NCI-H1048 (cell line): ENCODE results near the gene PXDC1.
"Not testable (repeated sequence)": the region's sequence is repeated elsewhere in the genome, so short reads cannot be mapped to it uniquely, and the experiment has no call there.

Experiments used
- DNase-seq: peaks from one replicate; lab custom pipeline; 2025; lab: John Stamatoyannopoulos, UW

Gene PXDC1

DNA sequence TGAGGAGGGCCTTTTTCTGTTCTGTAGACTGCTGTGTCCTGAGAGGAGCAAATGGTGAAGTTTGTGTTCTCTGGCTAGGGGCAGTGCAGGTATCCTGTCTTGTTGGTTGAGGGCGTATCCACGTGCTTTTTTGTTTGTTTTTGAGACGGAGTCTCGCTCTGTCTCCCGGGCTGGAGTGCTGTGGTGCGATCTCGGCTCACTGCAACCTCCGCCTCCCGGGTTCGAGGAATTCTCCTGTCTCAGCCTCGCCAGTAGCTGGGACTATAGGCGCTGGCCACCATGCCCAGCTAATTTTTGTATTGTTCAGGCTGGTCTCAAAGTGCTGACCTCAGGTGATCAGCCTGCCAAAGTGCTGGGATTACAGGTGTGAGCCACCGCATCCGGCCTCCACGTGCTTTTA lies 10.8 kb upstream of the PXDC1 start:
- no peak for DNase-seq

DNA sequence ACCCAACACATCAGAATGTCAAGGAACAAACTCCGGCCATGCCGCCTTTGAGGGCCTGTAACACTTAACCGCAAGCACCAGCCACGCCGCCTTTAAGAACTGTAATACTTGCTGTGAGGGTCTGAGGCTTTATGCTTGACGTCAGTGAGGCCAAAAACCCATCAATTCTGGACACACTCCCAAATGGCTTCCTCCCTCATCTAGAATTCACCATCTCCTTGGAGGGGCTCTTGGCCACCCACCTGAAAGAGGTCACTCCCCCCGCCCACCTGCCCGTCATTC lies 10.4 kb upstream of the PXDC1 start:
- DNase-seq, result no peak

DNA sequence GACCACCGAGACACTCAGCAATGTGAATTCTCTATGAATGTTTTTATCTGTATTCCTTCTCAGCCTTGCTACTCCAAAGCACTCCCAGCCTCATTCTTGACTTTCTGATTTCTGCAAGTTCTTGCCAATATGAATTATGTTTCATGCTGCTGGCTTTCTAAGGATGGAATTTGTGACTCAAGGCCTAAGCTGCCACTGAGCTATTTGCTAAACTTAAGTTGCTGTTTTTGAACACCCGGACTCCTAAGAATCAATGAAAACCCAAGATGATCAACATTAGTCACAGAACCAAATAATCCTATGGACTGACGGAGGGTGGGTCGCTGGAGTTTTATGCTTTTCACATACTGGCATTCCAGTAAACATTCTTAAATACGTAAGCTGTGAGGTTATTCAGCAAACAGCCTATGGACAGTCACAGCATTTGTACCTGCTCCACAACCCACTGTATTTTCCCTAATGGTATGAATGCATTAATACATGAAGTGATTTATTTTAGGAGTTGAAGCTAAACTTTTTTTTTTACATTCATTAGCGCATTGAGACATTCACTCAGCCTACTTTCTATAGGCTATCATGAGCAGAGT lies 8.2 kb upstream of the PXDC1 start:
- no peak for DNase-seq

DNA sequence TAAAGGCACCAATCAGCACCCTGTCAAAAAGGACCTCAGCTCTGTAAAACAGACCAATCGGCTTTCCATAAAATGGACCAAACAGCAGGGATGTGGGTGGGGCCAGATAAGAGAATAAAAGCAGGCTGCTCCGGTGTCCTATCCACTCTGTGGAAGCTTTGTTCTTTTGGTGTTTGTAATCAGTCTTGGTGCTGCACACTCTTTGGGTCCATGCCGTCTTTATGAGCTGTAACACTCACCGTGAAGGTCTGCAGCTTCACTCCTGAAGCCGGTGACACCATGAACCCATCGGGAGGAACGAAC lies 7.3 kb upstream of the PXDC1 start:
- DNase-seq, result no peak

DNA sequence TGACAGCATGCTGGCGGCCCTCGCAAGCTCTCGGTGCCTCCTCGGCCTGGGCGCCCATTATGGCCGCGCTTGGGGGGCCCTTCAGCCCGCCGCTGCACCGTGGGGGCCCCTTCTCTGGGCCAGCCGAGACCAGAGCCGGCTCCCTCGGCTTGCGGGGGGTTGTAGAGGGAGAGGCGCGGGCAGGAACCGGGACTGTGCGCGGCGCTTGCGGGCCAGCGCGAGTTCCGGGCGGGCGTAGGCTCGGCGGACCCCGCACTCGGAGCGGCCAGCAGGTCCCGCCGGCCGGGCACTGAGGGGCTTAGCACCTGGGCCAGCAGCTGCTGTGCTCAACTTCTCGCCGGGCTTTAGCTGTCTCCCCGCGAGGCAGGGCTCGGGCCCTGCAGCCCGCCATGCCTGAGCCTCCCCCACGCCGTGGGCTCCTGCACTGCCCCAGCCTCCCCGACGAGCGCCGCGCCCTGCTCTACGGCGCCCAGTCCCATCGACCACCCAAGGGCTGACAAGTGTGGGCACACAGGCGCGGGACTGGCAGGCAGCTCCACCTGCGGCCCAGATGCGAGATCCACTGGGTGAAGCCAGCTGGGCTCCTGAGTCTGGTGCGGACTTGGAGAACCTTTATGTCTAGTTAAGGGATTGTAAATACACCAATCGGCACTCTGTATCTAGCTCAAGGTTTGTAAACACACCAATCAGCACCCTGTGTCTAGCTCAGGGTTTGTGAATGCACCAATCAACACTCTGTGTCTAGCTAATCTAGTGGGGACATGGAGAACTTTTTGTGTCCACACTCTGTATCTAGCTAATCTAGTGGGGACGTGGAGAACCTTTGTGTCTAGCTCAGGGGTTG lies 6.7 kb upstream of the PXDC1 start:
- DNase-seq, result not testable (repeated sequence)

DNA sequence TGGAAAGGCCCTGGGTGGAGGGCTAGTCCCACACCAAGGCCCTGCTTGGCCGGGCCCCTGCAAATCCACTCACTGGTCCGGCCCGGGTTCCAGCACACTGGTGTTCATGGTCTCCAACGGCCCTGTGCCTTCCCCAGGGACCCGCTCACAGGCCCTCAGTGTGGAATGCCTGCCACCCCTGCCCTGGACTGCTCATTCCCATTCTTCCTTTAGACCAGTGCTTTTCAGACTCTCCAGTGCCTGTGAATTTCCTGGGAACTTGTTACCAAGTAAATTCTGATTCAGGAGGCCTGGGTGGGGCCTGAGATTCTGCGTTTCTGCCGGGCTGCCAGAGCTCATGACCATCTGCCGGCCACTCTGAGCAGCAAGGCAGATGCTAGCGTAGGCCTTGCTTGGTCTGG lies 5.7 kb upstream of the PXDC1 start:
- DNase-seq, result no peak

DNA sequence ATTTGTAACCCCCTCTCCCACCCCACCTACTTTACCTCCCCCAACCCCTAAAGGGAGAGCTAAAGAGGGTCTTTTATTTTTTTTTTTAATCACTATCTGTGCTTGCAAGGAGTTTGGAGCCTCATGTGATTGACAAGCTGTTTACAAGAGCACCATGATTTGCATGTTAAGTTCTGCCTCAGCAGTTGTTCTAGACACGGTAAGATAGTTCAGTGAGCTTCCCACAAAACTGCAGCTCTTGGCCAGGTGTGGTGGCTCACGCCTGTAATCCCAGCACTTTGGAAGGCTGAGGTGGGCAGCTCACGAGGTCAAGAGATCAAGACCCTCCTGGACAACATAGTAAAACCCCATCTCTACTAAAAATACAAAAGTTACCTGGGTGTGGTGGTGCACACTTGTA lies 5.0 kb upstream of the PXDC1 start:
- no peak for DNase-seq

DNA sequence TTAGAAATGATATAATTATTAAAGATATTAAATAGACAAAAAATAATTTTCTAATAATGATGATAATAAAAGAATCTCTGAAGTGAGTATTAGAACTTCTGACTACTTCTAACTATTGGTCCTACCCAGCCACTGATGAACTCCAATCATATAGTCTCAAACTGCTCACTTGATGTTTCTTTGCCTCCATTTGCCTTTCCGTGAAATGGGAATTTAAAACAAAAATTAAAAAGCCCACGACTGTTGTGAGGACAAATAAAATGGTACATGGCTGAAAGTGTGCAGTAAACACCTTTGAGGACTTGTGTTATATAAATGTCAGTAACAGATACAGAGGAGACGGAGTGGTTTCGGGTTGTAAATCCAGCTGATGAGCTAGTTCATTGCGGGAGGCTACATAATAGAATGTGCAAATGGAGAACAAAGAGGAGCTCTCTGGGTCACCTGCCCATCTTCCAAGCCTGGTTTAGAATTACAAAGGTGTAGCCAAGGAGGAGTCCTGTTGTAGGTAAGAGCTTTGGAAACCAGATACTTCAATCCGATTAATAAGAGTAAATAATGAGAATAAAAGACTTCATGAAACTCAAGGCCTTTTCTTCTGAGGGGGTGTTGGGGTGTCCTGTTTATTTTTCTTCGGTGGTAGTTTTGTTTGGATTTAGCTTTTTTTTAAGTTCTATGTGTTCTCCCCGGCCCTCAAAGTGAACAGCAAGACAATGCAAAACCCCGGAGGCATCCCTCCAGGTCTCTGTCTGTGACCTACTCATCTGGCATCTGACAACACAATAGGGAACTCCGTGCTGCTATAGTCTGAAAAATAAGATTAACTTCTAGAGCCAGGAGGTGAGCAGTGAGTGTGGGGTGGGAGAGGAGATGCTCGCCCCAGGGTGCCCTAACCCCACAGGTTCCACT lies 4.4 kb upstream of the PXDC1 start:
- no peak for DNase-seq

DNA sequence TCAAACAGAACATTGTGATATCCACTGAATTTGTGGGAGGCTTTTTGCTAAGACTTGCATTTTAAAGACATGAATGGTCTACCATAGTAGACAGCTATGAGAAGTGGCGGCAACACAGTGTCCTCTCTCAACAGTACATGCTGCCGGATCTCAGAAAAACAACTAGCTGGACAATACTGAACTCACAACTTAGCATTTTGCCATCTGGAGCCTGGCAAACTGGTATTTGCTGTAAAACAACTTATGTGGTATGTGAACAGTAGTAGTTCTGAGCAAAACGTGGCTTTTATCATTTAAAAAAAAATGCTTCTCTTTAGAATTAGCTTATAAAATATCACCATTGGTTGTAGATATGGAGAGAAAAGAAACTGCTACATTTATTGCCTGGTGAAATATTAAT lies 3.3 kb upstream of the PXDC1 start:
- DNase-seq, result no peak

DNA sequence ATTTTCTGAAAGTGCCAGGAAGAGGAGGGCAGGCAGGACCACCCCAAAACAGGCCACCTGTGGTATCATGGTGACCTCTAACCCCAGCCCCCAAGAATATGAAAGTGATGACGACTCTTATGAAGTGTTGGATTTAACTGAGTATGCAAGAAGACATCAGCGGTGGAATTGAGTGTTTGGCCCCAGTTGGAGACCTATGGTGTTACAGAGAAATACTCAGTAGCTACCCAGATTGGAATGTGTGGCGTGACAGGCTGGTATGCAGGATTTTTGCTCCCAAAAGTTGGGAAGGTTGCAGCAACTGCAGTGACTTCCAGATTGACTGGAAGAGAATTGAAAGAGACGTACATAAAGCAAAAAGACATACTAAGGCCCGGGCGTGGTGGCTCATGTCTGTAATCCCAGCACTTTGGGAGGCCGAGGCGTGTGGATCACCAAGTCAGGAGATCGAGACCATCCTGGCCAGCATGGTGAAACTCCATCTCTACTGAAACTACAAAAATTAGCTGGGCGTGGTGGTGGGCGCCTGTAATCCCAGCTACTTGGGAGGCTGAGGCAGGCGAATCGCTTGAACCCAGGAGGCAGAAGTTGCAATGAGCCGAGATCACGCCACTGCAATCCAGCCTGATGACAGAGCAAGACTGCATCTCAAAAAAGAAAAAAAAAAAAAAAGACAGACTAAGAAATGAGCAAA lies 2.7 kb upstream of the PXDC1 start:
- DNase-seq, result not testable (repeated sequence)

DNA sequence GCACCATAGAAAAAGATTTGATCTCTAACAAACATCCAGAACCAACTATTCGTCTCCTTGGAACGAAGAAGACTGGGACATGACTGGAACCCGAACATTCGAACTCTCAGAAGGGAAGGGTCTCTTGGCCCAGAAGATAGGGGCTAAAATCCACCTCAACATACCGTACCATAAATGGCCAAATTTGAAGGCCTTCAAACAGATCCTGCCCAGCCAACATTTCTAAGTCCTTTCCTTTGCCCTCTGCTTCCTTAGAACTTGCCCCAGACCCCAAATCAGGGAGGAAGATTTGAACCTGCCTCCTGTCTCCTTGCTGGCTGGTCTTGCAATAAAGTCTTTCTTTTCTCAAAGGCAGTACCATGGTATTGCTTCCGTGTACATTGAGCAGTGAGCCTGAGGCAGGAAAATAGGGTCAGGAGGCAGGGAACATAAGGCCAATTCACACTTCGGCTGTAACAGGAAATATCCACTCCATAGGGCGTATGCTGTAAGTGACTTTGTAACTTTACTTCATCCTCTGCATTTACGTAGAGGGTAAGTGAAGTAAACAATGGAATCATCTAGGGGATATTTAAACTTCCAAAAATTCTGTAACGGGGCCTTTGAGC lies 1.8 kb upstream of the PXDC1 start:
- DNase-seq, result no peak

DNA sequence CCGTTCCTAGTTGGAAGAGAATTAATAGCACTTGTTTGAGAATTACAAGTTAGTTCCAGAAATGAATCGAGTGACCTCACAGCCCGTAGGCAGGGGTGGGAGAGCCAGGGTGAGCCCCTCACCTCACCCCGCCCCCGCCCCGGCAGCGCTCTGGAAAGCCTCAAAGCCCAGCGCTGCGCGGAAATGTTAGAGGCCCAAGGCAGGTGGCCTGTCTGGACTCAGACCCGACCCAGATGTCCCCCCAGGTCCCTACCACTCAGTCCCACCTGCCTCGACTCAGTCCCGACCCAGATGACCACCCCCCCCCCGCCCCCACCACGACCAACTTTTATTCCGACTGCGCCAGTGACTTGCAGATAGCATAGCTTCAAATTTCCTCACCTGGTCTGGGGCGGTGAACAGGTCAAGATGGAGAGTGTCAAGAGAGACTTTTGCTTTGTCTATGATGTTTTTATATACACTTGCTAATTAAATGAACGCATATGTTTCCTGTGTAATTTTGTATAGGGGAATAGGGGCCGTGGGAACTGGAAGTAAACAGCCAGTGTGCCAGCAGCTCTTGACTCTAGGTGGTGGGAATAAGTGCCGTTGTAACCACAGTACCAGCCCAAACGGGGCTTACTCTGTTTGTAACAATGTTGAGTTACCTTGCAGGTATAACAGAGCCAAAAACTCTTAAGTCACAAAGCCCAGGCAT lies 1.2 kb upstream of the PXDC1 start:
- no peak for DNase-seq

DNA sequence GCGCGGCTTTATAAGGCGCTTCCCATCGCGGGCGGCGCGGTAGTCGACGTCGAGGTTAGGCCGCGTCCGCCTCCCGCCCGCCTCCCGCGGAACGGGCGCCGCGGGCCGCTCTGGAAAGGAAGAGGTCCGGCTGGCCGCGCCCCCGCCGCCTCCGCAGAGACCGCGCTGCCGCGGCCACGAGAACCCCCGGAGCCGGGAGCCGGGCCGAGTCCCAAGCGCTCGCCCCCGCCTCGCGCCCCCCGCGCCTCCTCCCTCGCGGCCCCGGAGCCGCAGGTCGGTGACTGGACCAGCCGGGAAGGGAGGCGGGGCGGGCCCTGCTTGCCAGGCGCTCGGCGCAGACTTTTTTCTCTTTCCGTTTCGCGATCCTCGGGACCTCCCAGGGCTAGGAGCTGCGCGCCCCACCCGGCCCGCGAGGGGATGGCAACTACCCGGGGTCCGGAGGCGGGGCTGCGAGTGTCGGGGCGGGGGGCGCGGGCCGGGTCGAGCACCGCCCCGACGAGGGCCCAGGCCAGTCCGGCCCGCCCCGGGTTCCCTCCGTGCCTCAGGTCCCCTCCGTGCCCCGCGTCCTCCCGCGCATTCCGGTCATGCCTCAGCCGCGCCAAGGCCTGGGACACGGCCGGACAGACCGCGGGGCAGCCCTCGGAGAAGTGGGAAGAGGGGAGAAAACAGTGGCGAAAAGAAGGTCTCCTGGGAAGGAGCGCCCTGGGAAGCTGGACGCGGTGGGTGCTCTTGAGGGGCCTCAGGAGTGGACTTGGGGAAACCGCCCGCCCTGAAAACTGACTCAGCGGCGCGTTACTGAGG lies 417 bp upstream of the PXDC1 start:
- DNase-seq, result peak; percentile 29

DNA sequence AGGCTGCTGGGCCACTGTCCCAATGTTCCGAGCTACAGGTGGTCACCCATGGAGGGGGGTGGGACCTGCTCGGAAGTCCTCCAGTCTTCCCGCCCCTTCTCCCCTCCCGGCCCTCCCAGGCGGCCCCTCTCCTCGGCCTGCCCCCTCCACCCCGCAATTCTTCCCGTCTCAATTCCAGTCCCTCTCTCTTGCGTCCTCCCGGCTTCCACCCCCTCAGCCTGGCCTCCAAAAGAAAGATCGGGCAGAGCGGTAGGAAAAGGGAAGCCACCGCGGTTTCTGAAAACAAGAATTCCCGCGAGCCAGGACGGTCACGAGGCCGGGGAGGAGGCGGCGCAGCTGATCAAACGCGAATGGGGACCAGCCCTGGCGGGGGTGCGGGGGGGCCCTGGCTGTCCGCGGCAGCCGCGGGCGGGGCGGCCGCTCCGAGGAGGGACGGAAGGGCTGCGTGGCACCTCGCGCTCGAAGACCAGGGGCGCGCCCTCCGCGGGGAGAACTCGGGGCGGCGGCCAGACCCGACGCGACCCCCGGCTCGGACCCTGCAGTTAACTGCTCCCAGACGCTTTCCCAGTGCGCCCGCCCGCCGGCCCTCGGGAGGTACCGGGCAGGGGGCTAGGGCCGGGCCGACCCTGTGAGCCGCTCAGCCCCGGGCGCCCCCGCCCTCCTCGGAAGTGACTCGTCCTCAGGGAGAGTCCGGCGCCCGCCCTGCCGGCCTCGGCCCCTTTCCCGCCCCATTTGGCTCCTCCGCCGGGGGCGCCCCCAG lies 1.0 kb downstream of the PXDC1 start:
- no peak for DNase-seq

DNA sequence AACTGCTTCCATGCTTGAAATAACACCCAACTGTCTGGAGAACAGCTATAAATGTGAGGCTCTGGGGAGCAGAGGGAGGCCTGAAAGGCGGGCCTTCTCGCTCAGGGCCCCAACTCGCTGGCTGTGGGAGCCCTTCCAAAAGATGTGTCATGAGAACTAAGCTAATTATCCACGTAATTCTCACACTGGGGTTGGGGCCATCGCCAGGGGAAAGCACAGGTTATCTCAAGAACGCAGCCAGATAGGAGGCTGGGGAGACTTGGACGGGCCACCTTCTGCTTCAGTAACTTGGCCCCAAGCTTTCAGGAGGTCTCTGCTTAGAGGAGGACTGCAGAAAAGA lies 1.6 kb downstream of the PXDC1 start:
- DNase-seq, result no peak

DNA sequence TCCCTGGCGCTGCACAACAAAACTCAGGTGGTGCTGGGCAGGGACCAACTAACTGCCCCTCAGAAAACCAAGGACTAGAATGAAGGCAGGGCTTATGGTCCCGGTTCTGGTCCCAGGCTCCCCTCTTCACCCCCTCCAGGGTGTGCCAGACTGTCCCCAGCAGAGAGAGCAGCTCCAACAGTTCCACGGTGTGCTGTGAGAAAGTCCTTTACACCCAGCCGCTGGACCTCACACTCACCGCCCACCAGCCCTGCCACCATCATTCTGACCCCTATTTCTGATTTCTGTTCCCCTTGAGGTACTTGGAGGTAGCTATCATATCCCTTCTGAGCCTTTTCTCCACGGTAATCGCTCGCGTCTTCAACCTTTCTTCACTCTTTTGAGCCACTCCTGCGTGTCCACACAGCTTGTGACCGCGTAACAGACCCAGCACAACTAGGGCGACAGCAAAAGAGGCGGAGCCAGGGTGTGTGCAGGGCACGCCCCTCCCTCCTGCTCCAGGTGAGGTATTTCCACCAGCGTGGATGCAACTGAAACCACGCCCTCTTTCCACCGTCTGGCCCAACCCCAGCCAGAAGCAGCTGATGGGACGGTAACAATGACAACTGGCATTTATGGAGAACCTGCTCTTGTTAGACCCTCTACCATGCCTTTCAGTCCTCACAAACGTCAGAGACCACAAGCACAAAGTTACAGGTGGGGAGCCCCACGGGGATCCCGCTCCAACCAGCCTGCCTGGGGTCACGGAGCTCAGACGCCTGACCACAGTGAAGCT lies 2.3 kb downstream of the PXDC1 start:
- no peak for DNase-seq

DNA sequence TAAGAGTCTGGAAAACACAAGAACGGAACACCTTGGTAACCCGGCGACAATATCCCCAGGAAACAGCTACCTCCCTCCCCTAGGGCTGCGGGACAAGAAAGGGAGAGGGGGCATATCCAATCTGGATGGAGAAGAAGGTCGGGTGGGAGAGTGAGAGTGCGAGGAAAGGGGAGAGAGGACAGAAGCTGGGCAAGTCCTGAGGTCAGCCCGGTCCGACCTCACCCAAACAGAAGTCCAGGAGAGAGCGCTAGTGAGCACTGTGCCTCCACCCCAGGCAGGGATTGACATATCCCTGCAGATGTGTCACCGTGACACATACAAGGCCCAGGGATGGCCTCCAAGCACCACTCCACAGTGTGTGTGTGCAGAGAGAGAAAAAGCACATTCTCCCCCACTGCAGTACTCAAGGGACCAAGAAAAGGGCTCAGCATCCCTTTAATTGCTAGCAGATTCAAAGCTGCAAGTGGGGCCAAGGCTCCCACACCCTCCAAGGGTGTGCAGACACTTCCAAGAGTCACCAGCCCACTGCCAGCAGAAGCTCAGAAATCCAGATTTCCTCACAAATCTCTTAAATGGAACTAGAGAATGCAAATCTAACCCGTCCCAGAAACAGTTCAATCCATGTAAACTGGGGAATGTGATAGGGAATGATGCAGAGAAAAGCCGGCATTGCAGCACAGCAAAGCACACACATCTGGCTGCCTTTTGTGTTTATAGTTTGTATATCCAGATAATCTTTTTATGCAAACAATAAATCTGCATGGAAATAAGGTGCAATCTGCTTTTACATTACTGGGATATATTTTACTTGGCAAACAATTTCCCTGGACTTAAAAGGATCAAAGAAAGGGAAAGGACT lies 3.1 kb downstream of the PXDC1 start:
- DNase-seq, result no peak

DNA sequence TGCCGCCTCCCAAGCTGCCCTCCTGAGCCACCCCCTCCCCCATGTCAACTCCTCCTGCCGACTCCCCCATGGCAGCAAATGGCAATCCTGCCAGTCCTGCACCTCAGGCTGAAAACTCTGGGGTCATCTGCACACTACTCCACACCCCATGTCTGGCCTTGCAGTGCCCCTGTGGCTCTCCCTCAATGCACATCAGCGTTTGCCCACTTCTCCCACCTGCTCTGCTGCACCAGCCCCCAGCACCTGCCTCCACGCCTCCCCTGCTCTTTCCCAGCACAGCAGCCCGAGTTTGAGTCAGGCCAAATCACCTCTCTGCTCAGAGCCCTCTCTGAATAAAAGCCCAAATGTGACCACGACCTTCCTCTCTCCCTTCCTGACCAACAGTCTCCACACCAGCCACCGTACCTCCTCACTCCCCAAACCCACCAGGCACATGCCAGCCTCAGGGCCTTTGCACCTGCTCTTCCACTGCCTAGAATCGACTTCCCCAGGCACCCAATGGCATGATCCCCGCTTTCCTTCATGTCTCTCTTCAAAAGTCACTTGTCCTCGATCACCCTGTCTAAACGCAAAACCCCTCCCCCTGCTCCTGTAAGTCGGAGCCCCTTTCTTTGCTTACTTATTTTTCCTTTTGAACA lies 4.3 kb downstream of the PXDC1 start:
- no peak for DNase-seq
